GM13976 (cell line): Measurements from ENCODE around the gene TFCP2L1.
"Not testable (repeated sequence)": the region's sequence is repeated elsewhere in the genome, so short reads cannot be mapped to it uniquely, and the experiment has no call there.

Source experiments
- DNase-seq: peaks from one replicate; pipeline ENCODE4 v3.0.0; 2012; ENCODE audit warnings: low spot score
- in situ Hi-C: fragments of 300-500 bp; cut with MboI; formaldehyde crosslinking; loops from one replicate; pipeline ENCODE4 v1.12.0; 2022; ENCODE audit warnings: low sequenced_read_pairs, mixed read lengths, inconsistent platforms; ENCODE audit not compliant: unreplicated experiment
- TF ChIP-seq, protein P1 (sequence below): IDR thresholded peaks from 2 replicates; pipeline ENCODE4 v1.5.1; 2012; ENCODE audit warnings: borderline replicate concordance, mild to moderate bottlenecking; ENCODE audit not compliant: insufficient read depth; ENCODE audit errors: extremely low read depth, missing control alignments, control extremely low read depth

TFCP2L1 gene

DNA sequence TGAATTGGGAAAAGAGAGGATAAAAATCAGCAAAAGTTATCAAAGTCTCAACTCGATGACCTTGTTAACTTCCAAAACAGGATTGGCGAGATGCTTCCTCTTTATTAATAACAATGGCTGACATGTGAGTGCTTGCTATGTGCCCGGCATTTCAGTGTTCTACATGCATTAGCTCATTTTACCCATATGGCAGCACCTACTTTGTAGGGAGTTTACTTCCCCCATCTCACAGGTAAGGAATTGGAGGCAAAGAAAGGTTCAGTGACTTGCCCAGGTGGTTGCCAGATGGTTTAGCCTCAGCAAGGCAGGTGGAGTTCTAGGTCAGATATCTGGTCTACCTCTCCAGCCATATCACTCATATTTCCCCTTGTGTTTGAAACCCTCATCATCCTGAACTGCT lies 12.4 kb downstream of the TFCP2L1 start:
- no peak for DNase-seq
- TF ChIP-seq, protein P1, sequence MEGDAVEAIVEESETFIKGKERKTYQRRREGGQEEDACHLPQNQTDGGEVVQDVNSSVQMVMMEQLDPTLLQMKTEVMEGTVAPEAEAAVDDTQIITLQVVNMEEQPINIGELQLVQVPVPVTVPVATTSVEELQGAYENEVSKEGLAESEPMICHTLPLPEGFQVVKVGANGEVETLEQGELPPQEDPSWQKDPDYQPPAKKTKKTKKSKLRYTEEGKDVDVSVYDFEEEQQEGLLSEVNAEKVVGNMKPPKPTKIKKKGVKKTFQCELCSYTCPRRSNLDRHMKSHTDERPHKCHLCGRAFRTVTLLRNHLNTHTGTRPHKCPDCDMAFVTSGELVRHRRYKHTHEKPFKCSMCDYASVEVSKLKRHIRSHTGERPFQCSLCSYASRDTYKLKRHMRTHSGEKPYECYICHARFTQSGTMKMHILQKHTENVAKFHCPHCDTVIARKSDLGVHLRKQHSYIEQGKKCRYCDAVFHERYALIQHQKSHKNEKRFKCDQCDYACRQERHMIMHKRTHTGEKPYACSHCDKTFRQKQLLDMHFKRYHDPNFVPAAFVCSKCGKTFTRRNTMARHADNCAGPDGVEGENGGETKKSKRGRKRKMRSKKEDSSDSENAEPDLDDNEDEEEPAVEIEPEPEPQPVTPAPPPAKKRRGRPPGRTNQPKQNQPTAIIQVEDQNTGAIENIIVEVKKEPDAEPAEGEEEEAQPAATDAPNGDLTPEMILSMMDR = no peak
- in situ Hi-C loops = no loop called here

DNA sequence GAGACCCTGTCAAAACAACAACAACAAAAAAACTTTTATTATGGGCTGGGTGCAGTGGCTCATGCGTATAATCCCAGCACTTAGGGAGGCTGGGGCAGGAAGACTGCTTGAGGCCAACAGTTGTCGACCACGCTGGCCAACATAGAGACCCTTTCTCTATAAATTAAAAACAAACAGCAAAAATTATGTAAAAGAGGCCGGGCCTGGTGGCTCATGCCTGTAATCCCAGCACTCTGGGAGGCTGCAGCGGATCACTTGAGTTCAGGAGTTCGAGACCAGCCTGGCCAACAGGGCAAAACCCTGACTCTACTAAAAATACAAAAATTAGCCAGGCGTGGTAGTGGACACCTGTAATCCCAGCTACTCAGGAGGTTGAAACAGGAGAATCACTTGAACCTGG lies 15.6 kb downstream of the TFCP2L1 start:
- DNase-seq, in situ Hi-C loops: not testable (repeated sequence)

DNA sequence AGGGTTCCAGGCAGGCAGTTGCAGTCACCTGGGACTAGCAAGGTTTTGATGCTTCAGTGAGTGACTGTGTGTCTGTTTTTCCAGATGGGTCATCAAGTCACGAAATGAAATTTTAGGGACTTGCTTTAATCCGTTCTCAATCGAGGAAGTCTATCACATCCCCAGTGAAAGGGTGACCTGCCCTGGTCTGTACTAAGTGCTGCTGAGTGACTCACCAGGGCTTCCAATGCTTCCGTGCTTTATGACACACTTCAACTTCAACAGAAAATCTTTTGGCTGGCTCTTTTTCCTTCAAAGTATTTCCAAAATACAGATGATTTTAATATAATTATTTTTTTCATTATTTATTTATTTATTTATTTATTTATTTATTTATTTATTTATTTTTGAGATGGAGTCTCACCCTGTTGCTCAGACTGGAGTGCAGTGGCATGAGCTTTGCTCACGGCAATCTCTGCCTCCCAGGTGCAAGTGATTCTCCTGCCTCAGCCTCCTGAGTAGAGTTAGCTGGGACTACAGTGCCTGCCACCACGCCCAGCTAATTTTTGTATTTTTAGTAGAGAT lies 18.4 kb downstream of the TFCP2L1 start:
- TF ChIP-seq, protein P1 = no peak
- in situ Hi-C loops = no loop called here
- no peak for DNase-seq

DNA sequence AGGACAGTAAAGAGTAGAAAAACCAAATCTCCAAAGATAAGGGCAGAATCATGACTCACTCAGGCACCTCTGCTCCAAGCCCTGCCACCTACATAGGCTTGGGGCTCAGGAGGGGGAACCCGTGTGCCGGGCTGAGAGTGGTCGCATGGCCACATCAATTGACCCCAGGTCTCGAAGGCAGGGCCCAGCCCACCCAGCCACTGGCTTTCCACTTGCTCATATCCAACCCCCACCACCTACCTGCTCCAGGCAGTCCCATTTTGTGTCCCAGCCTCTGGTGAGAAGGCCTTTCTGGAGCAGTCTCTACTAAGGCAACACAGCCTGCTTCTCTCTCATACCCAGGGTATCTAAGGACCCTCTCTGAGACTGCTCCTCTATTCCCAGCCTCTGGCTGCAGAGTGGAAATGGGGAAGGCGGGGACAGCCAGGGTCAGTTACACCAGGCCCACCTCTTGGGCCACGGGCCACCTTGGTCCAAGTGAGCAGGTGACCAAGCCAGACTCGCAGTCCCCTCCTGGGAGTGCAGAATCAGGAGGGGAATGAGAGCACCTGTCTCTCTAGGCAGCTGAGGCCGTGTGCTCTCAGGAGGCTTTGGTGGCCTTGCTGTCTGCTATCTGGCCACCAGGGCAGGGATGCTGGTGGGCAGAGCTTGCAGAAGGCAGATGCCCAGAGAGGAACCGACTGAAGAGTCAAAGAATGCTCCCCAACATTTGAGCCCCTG lies 20.8 kb downstream of the TFCP2L1 start:
- TF ChIP-seq, protein P1 = no peak
- in situ Hi-C loops = no loop called here
- no peak for DNase-seq

DNA sequence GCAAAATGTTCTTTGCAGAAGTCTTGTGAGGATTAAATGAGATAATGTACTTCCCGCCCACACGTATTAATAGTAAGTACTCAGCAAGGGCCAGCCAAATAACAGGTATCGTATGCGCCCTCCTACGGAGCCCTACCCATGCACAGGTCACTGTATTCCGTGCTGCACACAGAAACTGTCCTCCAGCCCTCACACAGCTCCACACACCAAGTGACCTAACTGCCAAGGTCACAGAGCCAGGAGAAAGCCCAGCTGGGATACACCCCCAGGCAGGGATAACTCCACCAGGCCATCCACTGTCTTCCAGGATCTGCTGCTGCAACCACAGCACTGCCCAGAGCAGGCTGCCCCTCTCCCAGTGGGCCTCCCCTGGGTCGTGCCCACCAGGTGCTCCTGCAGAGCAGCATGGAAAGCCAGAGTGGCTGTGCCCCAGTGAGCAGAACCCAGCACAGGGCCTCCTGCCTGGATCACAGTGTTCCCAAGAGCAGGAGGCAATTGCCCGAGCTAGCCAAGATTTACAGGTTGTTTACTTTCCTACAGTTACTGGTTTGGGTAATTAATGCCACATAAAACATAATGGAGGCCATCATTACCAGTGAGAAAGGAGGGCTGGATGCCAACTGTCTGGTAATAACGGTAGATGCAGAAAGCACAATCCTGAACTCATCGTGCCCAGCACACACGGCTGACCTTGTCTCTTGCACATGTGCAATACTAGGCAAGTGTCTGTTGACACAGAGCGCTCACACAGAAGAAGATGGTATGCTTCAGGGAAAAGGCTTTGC lies 24.4 kb downstream of the TFCP2L1 start:
- DNase-seq = no peak
- in situ Hi-C loops = no loop called here
- TF ChIP-seq, protein P1 = no peak

DNA sequence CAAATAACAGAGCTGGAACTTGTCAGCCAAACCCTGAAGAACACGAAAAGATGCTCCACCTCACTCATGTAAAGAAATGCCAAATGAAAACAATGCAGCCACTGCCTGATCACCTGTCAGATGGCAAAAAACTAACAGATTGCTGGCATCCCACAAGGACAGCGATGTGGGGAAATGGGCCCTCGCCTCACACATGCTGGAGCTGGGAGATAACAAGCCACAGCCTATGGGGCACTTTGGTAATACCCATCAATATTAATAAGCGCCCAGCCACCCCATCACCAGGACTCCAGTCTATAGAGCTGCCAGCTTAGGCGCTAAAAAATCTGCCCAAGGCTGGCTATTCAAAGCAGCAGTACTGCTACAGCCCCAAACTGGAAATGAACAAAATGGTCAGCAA lies 27.0 kb downstream of the TFCP2L1 start:
- TF ChIP-seq, protein P1 = no peak
- in situ Hi-C loops = no loop called here
- DNase-seq = no peak

DNA sequence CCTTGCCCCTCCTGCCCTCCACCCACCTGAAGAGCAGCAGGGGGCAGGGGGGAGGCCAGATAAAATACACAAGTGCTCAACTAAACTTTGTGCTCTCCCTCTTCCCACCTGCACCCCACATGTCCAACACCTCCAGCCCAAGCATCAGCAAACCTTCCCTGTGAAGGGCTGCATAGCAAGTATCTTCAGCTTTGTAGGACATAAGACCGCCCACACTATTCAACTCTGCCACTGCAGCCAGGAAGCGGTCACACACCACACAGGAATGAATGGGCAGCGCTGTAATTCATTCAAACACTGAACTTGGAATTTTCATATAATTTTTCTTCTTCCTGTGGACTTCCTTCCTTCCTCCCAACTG lies 27.5 kb downstream of the TFCP2L1 start:
- DNase-seq = no peak
- in situ Hi-C loops = no loop called here
- TF ChIP-seq, protein P1 = no peak
